ENCODE data around the gene LRRK2. TPM values are rescaled to one million over a fixed set of nuclear protein-coding genes. Genes with fewer than 3 reads are reported as not detected.

LRRK2 gene
- total and polyA plus RNA-seq, 3 experiments from 2014 or later, result 0.31 TPM; not detected in 1

GRCh38 chr12:40262657-40263056 is 37.9 kb downstream of the LRRK2 start:
- ChIA-PET POLR2A (no interaction called here), CTCF (no interaction called here)
- no peaks in the 10 kb centered on the region for H3K4me1 ChIP-seq (ENCODE audit: insufficient read depth, low read length)
- no peak overlapping the region for H3K27ac ChIP-seq (ENCODE audit: low read depth, low read length)
- Mint-ChIP-seq H3K9me3 (no peaks in the 10 kb centered on the region), H3K36me3 (no peaks in the 10 kb centered on the region), H3K4me3 (no peak overlapping the region), H3K27me3 (peaks cover 0 to 2% of the 10 kb centered on the region in 2 donors), H3K4me1 (no peaks in the 10 kb centered on the region), H3K27ac (no peak overlapping the region)
- no peaks in the 10 kb centered on the region for H3K9me3 ChIP-seq (ENCODE audit: low read length)
- no peaks in the 10 kb centered on the region for H3K36me3 ChIP-seq (ENCODE audit: insufficient read depth, low read length)
- no peaks in the 10 kb centered on the region for H3K27me3 ChIP-seq (ENCODE audit: insufficient read depth, low read length, poor library complexity, severe bottlenecking)
- no peak for DNase-seq
- no peak overlapping the region for H3K4me3 ChIP-seq (ENCODE audit: low read length)

- Histone ChIP-seq H3K27me3 (ENCODE audit: insufficient read depth, low read length, poor library complexity, severe bottlenecking) (no peaks in the 10 kb centered on the region), H3K27ac (ENCODE audit: low read depth, low read length) (no peak overlapping the region), H3K4me1 (ENCODE audit: insufficient read depth, low read length) (no peaks in the 10 kb centered on the region), H3K36me3 (ENCODE audit: insufficient read depth, low read length) (no peaks in the 10 kb centered on the region), H3K4me3 (ENCODE audit: low read length) (no peak overlapping the region), H3K9me3 (ENCODE audit: low read length) (no peaks in the 10 kb centered on the region)
- Mint-ChIP-seq H3K4me1 (no peaks in the 10 kb centered on the region), H3K4me3 (no peak overlapping the region), H3K27me3 (no peaks in the 10 kb centered on the region), H3K9me3 (no peaks in the 10 kb centered on the region), H3K27ac (no peak overlapping the region), H3K36me3 (no peaks in the 10 kb centered on the region)
- CTCF ChIA-PET, result no interaction called here
- DNase-seq, result no peak
- POLR2A ChIA-PET, result no interaction called here
Measured at GRCh38 chr12:40263616-40264409, 39.0 kb downstream of the LRRK2 start.

- Histone ChIP-seq H3K4me1 (ENCODE audit: insufficient read depth, low read length) (no peaks in the 10 kb centered on the region), H3K36me3 (ENCODE audit: insufficient read depth, low read length) (no peaks in the 10 kb centered on the region), H3K27me3 (ENCODE audit: insufficient read depth, low read length, poor library complexity, severe bottlenecking) (no peaks in the 10 kb centered on the region), H3K4me3 (ENCODE audit: low read length) (no peak overlapping the region), H3K27ac (ENCODE audit: low read depth, low read length) (no peak overlapping the region), H3K9me3 (ENCODE audit: low read length) (no peaks in the 10 kb centered on the region)
- Mint-ChIP-seq H3K9me3 (no peaks in the 10 kb centered on the region), H3K4me1 (no peaks in the 10 kb centered on the region), H3K27ac (no peak overlapping the region), H3K27me3 (no peaks in the 10 kb centered on the region), H3K4me3 (no peak overlapping the region), H3K36me3 (no peaks in the 10 kb centered on the region)
- no peak for DNase-seq
- ChIA-PET POLR2A (no interaction called here), CTCF (no interaction called here)
Measured at GRCh38 chr12:40271981-40272664, 47.3 kb downstream of the LRRK2 start.

- H3K36me3 Mint-ChIP-seq, result no peaks in the 10 kb centered on the region
- POLR2A ChIA-PET, result no interaction called here
- no peaks in the 10 kb centered on the region for H3K27me3 ChIP-seq (ENCODE audit: insufficient read depth, low read length, poor library complexity, severe bottlenecking)
Measured at GRCh38 chr12:40281791-40282364, 57.1 kb downstream of the LRRK2 start.

GRCh38 chr12:40286583-40286982 is 61.8 kb downstream of the LRRK2 start:
- Mint-ChIP-seq H3K27me3 (no peaks in the 10 kb centered on the region), H3K4me1 (no peaks in the 10 kb centered on the region), H3K4me3 (no peak overlapping the region), H3K9me3 (peaks cover 0 to 7% (median 0%) of the 10 kb centered on the region in 5 donors), H3K27ac (no peak overlapping the region), H3K36me3 (peaks cover 0 to 1% (median 0%) of the 10 kb centered on the region in 3 donors)
- Histone ChIP-seq H3K27me3 (ENCODE audit: insufficient read depth, low read length, poor library complexity, severe bottlenecking) (no peaks in the 10 kb centered on the region), H3K27ac (ENCODE audit: low read depth, low read length) (no peak overlapping the region), H3K4me3 (ENCODE audit: low read length) (no peak overlapping the region), H3K4me1 (ENCODE audit: insufficient read depth, low read length) (no peaks in the 10 kb centered on the region), H3K36me3 (ENCODE audit: insufficient read depth, low read length) (no peaks in the 10 kb centered on the region), H3K9me3 (ENCODE audit: low read length) (no peaks in the 10 kb centered on the region)
- no peak for DNase-seq
- POLR2A ChIA-PET, result no interaction called here
- CTCF ChIA-PET, result no interaction called here

More at GRCh38 chr12:40281791-40282364, 57.1 kb downstream of the LRRK2 start:
- Histone ChIP-seq H3K36me3 (ENCODE audit: insufficient read depth, low read length) (no peaks in the 10 kb centered on the region), H3K4me3 (ENCODE audit: low read length) (no peak overlapping the region), H3K27ac (ENCODE audit: low read depth, low read length) (no peak overlapping the region), H3K9me3 (ENCODE audit: low read length) (no peaks in the 10 kb centered on the region), H3K4me1 (ENCODE audit: insufficient read depth, low read length) (no peaks in the 10 kb centered on the region)
- Mint-ChIP-seq H3K9me3 (peaks cover 0 to 5% (median 0%) of the 10 kb centered on the region in 5 donors), H3K4me3 (no peak overlapping the region), H3K27me3 (peaks cover 0 to 2% of the 10 kb centered on the region in 2 donors), H3K27ac (no peak overlapping the region), H3K4me1 (no peaks in the 10 kb centered on the region)
- DNase-seq, result no peak
- CTCF ChIA-PET, result no interaction called here

- ChIA-PET CTCF (no interaction called here), POLR2A (no interaction called here)
- no peaks in the 10 kb centered on the region for H3K4me1 ChIP-seq (ENCODE audit: insufficient read depth, low read length)
- no peaks in the 10 kb centered on the region for H3K36me3 ChIP-seq (ENCODE audit: insufficient read depth, low read length)
- no peaks in the 10 kb centered on the region for H3K9me3 ChIP-seq (ENCODE audit: low read length)
- Mint-ChIP-seq H3K27ac (no peak overlapping the region), H3K36me3 (peaks cover 0 to 1% (median 0%) of the 10 kb centered on the region in 3 donors), H3K4me3 (no peak overlapping the region), H3K27me3 (no peaks in the 10 kb centered on the region), H3K4me1 (no peaks in the 10 kb centered on the region), H3K9me3 (peaks cover 0 to 7% (median 0%) of the 10 kb centered on the region in 5 donors)
- no peak overlapping the region for H3K4me3 ChIP-seq (ENCODE audit: low read length)
- no peak overlapping the region for H3K27ac ChIP-seq (ENCODE audit: low read depth, low read length)
- no peaks in the 10 kb centered on the region for H3K27me3 ChIP-seq (ENCODE audit: insufficient read depth, low read length, poor library complexity, severe bottlenecking)
- DNase-seq, result no peak
Measured at GRCh38 chr12:40287369-40287975, 62.7 kb downstream of the LRRK2 start.

- Mint-ChIP-seq H3K4me1 (no peaks in the 10 kb centered on the region), H3K9me3 (peaks cover 0 to 7% (median 0%) of the 10 kb centered on the region in 5 donors), H3K4me3 (no peak overlapping the region), H3K36me3 (peaks cover 0 to 1% (median 0%) of the 10 kb centered on the region in 3 donors), H3K27ac (no peak overlapping the region), H3K27me3 (no peaks in the 10 kb centered on the region)
- no peak overlapping the region for H3K27ac ChIP-seq (ENCODE audit: low read depth, low read length)
- DNase-seq, result no peak
- ChIA-PET CTCF (no interaction called here), POLR2A (no interaction called here)
- H3K4me1 ChIP-seq (ENCODE audit: insufficient read depth, low read length), result no peaks in the 10 kb centered on the region
- H3K9me3 ChIP-seq (ENCODE audit: low read length), result no peaks in the 10 kb centered on the region
- H3K4me3 ChIP-seq (ENCODE audit: low read length), result no peak overlapping the region
- H3K36me3 ChIP-seq (ENCODE audit: insufficient read depth, low read length), result no peaks in the 10 kb centered on the region
- H3K27me3 ChIP-seq (ENCODE audit: insufficient read depth, low read length, poor library complexity, severe bottlenecking), result no peaks in the 10 kb centered on the region
Measured at GRCh38 chr12:40292788-40293429, 68.1 kb downstream of the LRRK2 start.

GRCh38 chr12:40298341-40298740 is 73.5 kb downstream of the LRRK2 start:
- no peak overlapping the region for H3K4me3 Mint-ChIP-seq
- H3K27ac Mint-ChIP-seq, result no peak overlapping the region
- no peaks in the 10 kb centered on the region for H3K4me1 Mint-ChIP-seq

More at GRCh38 chr12:40298341-40298740, 73.5 kb downstream of the LRRK2 start:
- peaks cover 0 to 1% of the 10 kb centered on the region in 2 donors for H3K27me3 Mint-ChIP-seq
- no peaks in the 10 kb centered on the region for H3K36me3 ChIP-seq (ENCODE audit: insufficient read depth, low read length)
- H3K27ac ChIP-seq (ENCODE audit: low read depth, low read length), result no peak overlapping the region
- H3K4me1 ChIP-seq (ENCODE audit: insufficient read depth, low read length), result no peaks in the 10 kb centered on the region
- H3K36me3 Mint-ChIP-seq, result no peaks in the 10 kb centered on the region
- H3K9me3 ChIP-seq (ENCODE audit: low read length), result no peaks in the 10 kb centered on the region
- H3K27me3 ChIP-seq (ENCODE audit: insufficient read depth, low read length, poor library complexity, severe bottlenecking), result no peaks in the 10 kb centered on the region
- peaks cover 0 to 3% (median 0%) of the 10 kb centered on the region in 5 donors for H3K9me3 Mint-ChIP-seq
- ChIA-PET POLR2A (no interaction called here), CTCF (no interaction called here)
- no peak for DNase-seq
- no peak overlapping the region for H3K4me3 ChIP-seq (ENCODE audit: low read length)
